GM12892 (cell line): ENCODE measurements around the gene GP1BB.

ENCODE experiments used
- POLR2A ChIP-seq: IDR thresholded peaks from 2 replicates; pipeline ENCODE4 v1.6.1; 2011; ENCODE audit warnings: low read depth, low read length, control low read depth
- POLR2AphosphoS5 ChIP-seq: IDR thresholded peaks from 2 replicates; pipeline ENCODE4 v1.6.1; 2011; ENCODE audit warnings: low read depth, low read length, control low read depth
- TAF1 ChIP-seq: IDR thresholded peaks from 2 replicates; pipeline ENCODE4 v1.6.1; 2011; ENCODE audit warnings: low read depth, mild to moderate bottlenecking, control low read depth, low read length, borderline replicate concordance

GRCh38 chr22:19706661-19707151, 16.6 kb upstream of the GP1BB start:
- TF ChIP-seq POLR2A (no peak), TAF1 (no peak), POLR2AphosphoS5 (no peak)
